Measurements from ENCODE around the gene PITPNC1. TPM values are rescaled to one million over a fixed set of nuclear protein-coding genes. Genes with fewer than 3 reads are reported as not detected.

PITPNC1 gene
- total and polyA plus RNA-seq, 5 experiments from 2014 or later: 119 to 159 (median 128) TPM

- H3K9me3 Mint-ChIP-seq: no peaks in the 10 kb centered on the region
- H3K4me1 Mint-ChIP-seq: peaks cover 51 to 93% (median 82%) of the 10 kb centered on the region in 4 donors
- POLR2A ChIA-PET: interaction anchor here (3.1 to 25.4 kb wide), 2 partner anchors 40 to 104 kb away, joined by 11 to 824 read pairs; no protein-coding TSS in a partner anchor
- no peak for DNase-seq
- no peaks in the 10 kb centered on the region for H3K27me3 Mint-ChIP-seq
- H3K36me3 Mint-ChIP-seq: peaks cover 0 to 7% (median 0%) of the 10 kb centered on the region in 3 donors
- H3K4me3 Mint-ChIP-seq: peak overlapping the region in 4 of 10 donors; percentile 1 to 46 (median 32)
- ATAC-seq: no peak
- H3K27ac Mint-ChIP-seq: peak overlapping the region in 9 of 10 donors; percentile 4 to 88 (median 69)
Observed at GRCh38 chr17:67482764-67483163, 105.7 kb downstream of the PITPNC1 start.

GRCh38 chr17:67484261-67484660, 107.2 kb downstream of the PITPNC1 start:
- Mint-ChIP-seq H3K27me3 (no peaks in the 10 kb centered on the region), H3K9me3 (no peaks in the 10 kb centered on the region), H3K36me3 (peaks cover 0 to 18% (median 4%) of the 10 kb centered on the region in 3 donors), H3K27ac (peak overlapping the region in 6 of 10 donors; percentile 3 to 76 (median 32)), H3K4me1 (peaks cover 43 to 93% (median 80%) of the 10 kb centered on the region in 4 donors), H3K4me3 (no peak overlapping the region)
- POLR2A ChIA-PET: interaction anchor here (3.1 kb wide), 1 partner anchor 106 kb away, joined by 11 read pairs; no protein-coding TSS in a partner anchor
- DNase-seq (no peak), ATAC-seq (no peak)

- Mint-ChIP-seq H3K36me3 (peaks cover 0 to 28% (median 6%) of the 10 kb centered on the region in 3 donors), H3K4me1 (peaks cover 47 to 93% (median 81%) of the 10 kb centered on the region in 4 donors), H3K4me3 (no peak overlapping the region), H3K9me3 (no peaks in the 10 kb centered on the region), H3K27me3 (no peaks in the 10 kb centered on the region), H3K27ac (peak overlapping the region in 1 of 10 donors; percentile 76)
- POLR2A ChIA-PET: interaction anchor here (1.2 kb wide), 1 partner anchor 16 kb away, joined by 3 read pairs; no protein-coding TSS in a partner anchor
- DNase-seq (no peak), ATAC-seq (no peak)
Observed at GRCh38 chr17:67485666-67486065, 108.6 kb downstream of the PITPNC1 start.

GRCh38 chr17:67487506-67487905, 110.4 kb downstream of the PITPNC1 start:
- Mint-ChIP-seq H3K36me3 (peaks cover 0 to 28% (median 6%) of the 10 kb centered on the region in 3 donors), H3K4me3 (peak overlapping the region in 7 of 10 donors; percentile 4 to 49 (median 36)), H3K27ac (peak overlapping the region; percentile 66 to 90 (median 84)), H3K27me3 (no peaks in the 10 kb centered on the region), H3K4me1 (peaks cover 49 to 95% (median 87%) of the 10 kb centered on the region in 4 donors), H3K9me3 (no peaks in the 10 kb centered on the region)
- ATAC-seq (no peak), DNase-seq (no peak)
- POLR2A ChIA-PET: interaction anchor here (1.0 to 1.5 kb wide), 4 partner anchors 29 to 109 kb away, joined by 3 to 7 read pairs (median 4); no protein-coding TSS in a partner anchor

- Mint-ChIP-seq H3K27ac (peak overlapping the region in 5 of 10 donors; percentile 67 to 90 (median 81)), H3K27me3 (no peaks in the 10 kb centered on the region), H3K36me3 (peaks cover 0 to 30% (median 6%) of the 10 kb centered on the region in 3 donors), H3K9me3 (no peaks in the 10 kb centered on the region), H3K4me3 (peak overlapping the region in 1 of 10 donors; percentile 28), H3K4me1 (peaks cover 51 to 95% (median 87%) of the 10 kb centered on the region in 4 donors)
- POLR2A ChIA-PET: interaction anchor here (1.0 to 1.3 kb wide), 3 partner anchors 28 to 108 kb away, joined by 3 to 4 read pairs (median 3); no protein-coding TSS in a partner anchor
- DNase-seq (no peak), ATAC-seq (no peak)
Observed at GRCh38 chr17:67488161-67488560, 111.1 kb downstream of the PITPNC1 start.

GRCh38 chr17:67488768-67489167, 111.7 kb downstream of the PITPNC1 start:
- H3K27ac Mint-ChIP-seq: peak overlapping the region in 6 of 10 donors; percentile 29 to 87 (median 58)
- peak overlapping the region in 1 of 10 donors; percentile 69 for H3K4me3 Mint-ChIP-seq
- H3K9me3 Mint-ChIP-seq: no peaks in the 10 kb centered on the region
- no peaks in the 10 kb centered on the region for H3K27me3 Mint-ChIP-seq
- DNase-seq (no peak), ATAC-seq (no peak)
- peaks cover 52 to 94% (median 90%) of the 10 kb centered on the region in 4 donors for H3K4me1 Mint-ChIP-seq
- peaks cover 0 to 30% (median 6%) of the 10 kb centered on the region in 3 donors for H3K36me3 Mint-ChIP-seq
- POLR2A ChIA-PET: no interaction called here

GRCh38 chr17:67489273-67489672, 112.2 kb downstream of the PITPNC1 start:
- Mint-ChIP-seq H3K27me3 (no peaks in the 10 kb centered on the region), H3K4me1 (peaks cover 50 to 94% (median 90%) of the 10 kb centered on the region in 4 donors), H3K36me3 (peaks cover 0 to 33% (median 6%) of the 10 kb centered on the region in 3 donors), H3K27ac (peak overlapping the region in 9 of 10 donors; percentile 5 to 87 (median 63)), H3K4me3 (peak overlapping the region in 1 of 10 donors; percentile 36), H3K9me3 (no peaks in the 10 kb centered on the region)
- no peak for DNase-seq
- POLR2A ChIA-PET: no interaction called here
- no peak for ATAC-seq

GRCh38 chr17:67490471-67490870, 113.4 kb downstream of the PITPNC1 start:
- H3K9me3 Mint-ChIP-seq: no peaks in the 10 kb centered on the region
- H3K4me3 Mint-ChIP-seq: peak overlapping the region in 5 of 10 donors; percentile 5 to 41 (median 30)
- peak overlapping the region in 7 of 10 donors; percentile 4 to 88 (median 60) for H3K27ac Mint-ChIP-seq
- DNase-seq (no peak), ATAC-seq (no peak)
- POLR2A ChIA-PET: interaction anchor here (1.0 to 1.3 kb wide), 2 partner anchors 13 to 227 kb away, joined by 3 to 4 read pairs; no protein-coding TSS in a partner anchor
- no peaks in the 10 kb centered on the region for H3K27me3 Mint-ChIP-seq
- peaks cover 48 to 89% (median 87%) of the 10 kb centered on the region in 4 donors for H3K4me1 Mint-ChIP-seq
- H3K36me3 Mint-ChIP-seq: peaks cover 0 to 33% (median 6%) of the 10 kb centered on the region in 3 donors

- H3K4me3 Mint-ChIP-seq: peak overlapping the region in 7 of 10 donors; percentile 0 to 73 (median 30)
- peaks cover 0 to under 1% (median 0%) of the 10 kb centered on the region in 9 donors for H3K9me3 Mint-ChIP-seq
- peaks cover 48 to 90% (median 86%) of the 10 kb centered on the region in 4 donors for H3K4me1 Mint-ChIP-seq
- peaks cover 0 to 32% (median 6%) of the 10 kb centered on the region in 3 donors for H3K36me3 Mint-ChIP-seq
- DNase-seq: no peak
- no peaks in the 10 kb centered on the region for H3K27me3 Mint-ChIP-seq
- no peak for ATAC-seq
- peak overlapping the region; percentile 53 to 88 (median 68) for H3K27ac Mint-ChIP-seq
- POLR2A ChIA-PET: interaction anchor here (1.0 kb wide), 1 partner anchor 226 kb away, joined by 3 read pairs; no protein-coding TSS in a partner anchor
Observed at GRCh38 chr17:67491009-67491680, 114.1 kb downstream of the PITPNC1 start.

GRCh38 chr17:67491681-67492024, 114.6 kb downstream of the PITPNC1 start:
- H3K9me3 Mint-ChIP-seq: peaks cover 0 to 2% (median 0%) of the 10 kb centered on the region in 9 donors
- peaks cover 47 to 88% (median 85%) of the 10 kb centered on the region in 4 donors for H3K4me1 Mint-ChIP-seq
- peak overlapping the region in 6 of 10 donors; percentile 22 to 73 (median 35) for H3K4me3 Mint-ChIP-seq
- POLR2A ChIA-PET: interaction anchor here (0.6 kb wide), 1 partner anchor 93 kb away, joined by 11 read pairs; no protein-coding TSS in a partner anchor
- peak overlapping the region in 9 of 10 donors; percentile 53 to 84 (median 69) for H3K27ac Mint-ChIP-seq
- H3K36me3 Mint-ChIP-seq: peaks cover 0 to 27% (median 6%) of the 10 kb centered on the region in 3 donors
- DNase-seq (peak in 1 of 10 donors; percentile 16), ATAC-seq (no peak)
- H3K27me3 Mint-ChIP-seq: no peaks in the 10 kb centered on the region

- H3K4me1 Mint-ChIP-seq: peaks cover 45 to 84% (median 79%) of the 10 kb centered on the region in 4 donors
- ATAC-seq: peak in 1 of 2 donors; percentile 31
- peaks cover 0 to 2% (median 0%) of the 10 kb centered on the region in 9 donors for H3K9me3 Mint-ChIP-seq
- peak overlapping the region in 9 of 10 donors; percentile 17 to 85 (median 72) for H3K27ac Mint-ChIP-seq
- DNase-seq: no peak
- no peaks in the 10 kb centered on the region for H3K27me3 Mint-ChIP-seq
- peak overlapping the region in 9 of 10 donors; percentile 17 to 70 (median 40) for H3K4me3 Mint-ChIP-seq
- POLR2A ChIA-PET: interaction anchor here (0.6 kb wide), 1 partner anchor 93 kb away, joined by 11 read pairs; no protein-coding TSS in a partner anchor
- peaks cover 0 to 27% (median 6%) of the 10 kb centered on the region in 3 donors for H3K36me3 Mint-ChIP-seq
Observed at GRCh38 chr17:67492251-67492740, 115.2 kb downstream of the PITPNC1 start.
